DMS 273 (cell line): ENCODE results near the gene TMEM170A.
"Not testable (repeated sequence)": the region's sequence is repeated elsewhere in the genome, so short reads cannot be mapped to it uniquely, and the experiment has no call there.

Source experiments
- DNase-seq: peaks from one replicate; lab custom pipeline; 2025; ENCODE audit not compliant: unreplicated experiment; lab: John Stamatoyannopoulos, UW

Gene TMEM170A

DNA sequence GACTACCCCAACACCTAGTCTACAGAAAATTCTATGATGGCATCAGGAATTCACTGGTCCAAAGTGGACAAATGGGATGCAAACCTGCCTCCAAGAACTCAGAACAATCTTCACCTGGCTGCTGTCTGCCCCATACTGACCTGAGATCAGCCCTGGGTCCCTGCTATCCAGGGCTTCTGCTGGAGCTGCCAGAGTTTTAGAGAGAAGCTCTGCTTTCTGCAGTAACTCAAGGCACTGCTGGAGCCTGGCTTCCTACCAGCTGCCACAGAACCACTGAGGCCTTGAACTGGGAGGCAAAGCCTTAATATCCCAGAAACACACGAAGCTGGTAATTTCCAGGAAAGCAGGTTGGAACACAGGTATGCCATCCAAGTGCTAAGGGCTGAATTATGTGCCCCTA lies 7.5 kb downstream of the TMEM170A start:
- DNase-seq = no peak

GRCh38 chr16:75456486-75456885 lies 8.0 kb downstream of the TMEM170A start:
- not testable (repeated sequence) for DNase-seq

DNA sequence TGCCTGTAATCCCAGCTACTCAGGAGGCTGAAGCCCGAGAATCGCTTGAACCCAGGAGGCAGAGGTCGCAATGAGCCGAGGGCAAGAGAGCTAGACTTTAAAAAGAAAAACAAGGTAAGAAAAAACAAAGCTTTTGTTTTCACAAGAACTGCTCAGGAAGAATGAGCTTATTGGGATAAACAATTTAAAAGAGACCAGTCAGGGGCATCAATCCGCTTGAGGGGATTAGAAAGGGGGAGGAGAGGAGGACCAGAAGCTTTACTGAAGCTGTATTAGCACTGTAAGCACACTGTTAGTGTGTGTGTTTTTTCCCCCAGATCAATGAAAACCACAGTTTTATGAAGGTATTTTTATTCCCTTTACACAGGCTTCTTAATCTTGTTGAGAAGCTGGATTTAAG lies 8.8 kb downstream of the TMEM170A start:
- DNase-seq = no peak

DNA sequence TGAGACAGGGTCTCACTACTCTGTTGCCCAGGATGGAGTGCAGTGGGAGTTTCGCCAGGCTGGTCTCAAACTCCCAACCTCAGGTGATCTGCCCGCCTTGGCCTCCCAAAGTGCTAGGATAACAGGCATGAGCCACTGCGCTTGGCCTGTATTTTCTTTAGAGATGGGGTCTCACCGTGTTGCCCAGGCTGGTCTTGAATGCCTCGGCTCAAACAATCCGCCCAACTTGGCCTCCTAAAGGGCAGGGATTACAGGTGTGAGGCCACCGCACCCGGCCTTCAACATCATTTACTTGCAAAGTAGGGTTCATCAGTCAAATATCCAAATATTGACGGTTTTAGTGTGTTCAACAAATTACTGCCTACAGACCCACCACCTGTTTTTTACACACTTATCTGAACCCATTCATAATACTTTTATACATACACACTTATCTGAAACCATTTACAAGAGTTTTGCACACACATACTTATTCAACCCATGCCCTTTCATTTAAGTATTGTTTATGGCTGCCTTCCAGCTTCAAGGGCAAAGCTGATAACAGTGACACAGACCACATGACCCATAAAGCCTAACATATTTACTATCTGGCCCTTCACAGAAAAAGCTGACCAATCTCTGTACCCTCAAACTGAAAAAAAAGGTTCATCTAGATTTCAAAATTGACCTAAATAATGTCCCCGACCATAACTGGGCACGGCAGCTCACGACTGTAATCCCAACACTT lies 11.9 kb downstream of the TMEM170A start:
- no peak for DNase-seq

DNA sequence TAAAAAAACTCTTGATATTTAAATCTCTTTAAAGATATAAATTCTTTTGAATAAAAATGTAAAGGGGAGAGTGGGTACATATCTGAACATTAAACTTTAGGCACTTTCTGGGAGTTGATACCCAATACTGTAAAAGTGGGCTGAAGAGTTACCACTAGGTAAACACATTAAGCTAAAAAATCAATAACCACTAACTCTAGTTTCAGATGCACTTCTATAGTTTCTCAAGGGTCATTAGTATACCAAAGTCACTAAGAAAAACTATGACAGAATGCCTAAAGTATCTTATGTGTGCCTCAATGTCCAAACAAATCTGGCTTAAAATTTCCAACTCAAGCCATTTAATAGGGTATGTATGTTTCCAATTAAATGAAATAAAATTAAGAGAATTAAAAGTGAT lies 18.1 kb downstream of the TMEM170A start:
- no peak for DNase-seq

DNA sequence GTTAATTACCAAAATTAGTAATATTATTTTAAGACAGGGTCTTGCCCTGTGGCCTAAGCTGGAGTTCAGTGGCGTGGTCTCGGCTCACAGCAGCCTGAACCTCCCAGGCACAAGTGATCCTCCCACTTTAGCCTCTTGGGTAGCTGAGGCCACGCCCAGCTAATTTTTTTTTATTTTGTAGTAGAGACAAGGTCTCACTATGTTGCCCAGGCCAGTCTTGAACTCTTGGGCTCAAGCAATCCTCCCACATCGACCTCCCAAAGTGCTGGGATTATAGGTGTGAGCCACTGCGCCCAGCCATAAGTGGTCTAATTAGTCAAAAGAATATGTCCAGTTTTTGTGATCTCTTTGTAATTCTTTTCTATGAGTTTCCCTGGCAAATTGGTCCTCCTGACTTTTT lies 19.2 kb downstream of the TMEM170A start:
- no peak for DNase-seq

- DNase-seq = no peak
These were observed 21.2 kb downstream of the TMEM170A start for GRCh38 chr16:75443298-75443697.

DNA sequence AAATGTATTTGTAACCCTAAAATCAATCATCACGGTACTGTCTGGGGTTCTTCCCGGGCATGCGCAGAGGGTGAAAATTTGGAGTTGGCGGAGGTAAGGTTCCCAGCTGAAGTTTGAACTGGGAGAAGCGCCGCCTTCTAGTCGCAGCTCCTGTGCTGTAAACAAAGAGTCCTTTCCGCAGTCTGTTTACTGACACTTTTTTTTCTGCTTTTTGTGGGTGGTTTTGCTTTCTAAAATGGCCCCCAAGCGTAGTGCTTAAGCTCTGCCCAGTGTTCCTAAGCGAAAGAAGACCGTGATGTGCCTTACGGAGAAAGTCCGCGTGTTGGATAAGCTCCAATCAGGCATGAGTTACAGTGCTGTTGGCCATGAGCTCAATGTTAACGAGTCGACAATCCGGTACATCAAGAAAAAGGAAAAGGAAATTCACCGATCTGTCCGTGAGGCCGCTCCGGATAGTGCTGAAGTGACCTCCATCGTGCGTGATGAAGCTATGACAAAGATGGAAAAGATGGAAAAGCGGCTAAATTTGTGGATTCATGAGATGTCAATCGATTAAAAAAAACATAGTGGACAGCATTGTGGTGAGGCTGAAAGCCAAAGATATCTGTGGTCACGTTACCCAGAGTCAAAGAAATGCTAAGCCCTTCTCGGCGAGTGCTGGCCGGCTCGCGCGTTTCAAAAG lies 30.6 kb downstream of the TMEM170A start:
- DNase-seq = peak; percentile 94

GRCh38 chr16:75432828-75433731 lies 31.4 kb downstream of the TMEM170A start, which contains the start of gene CFDP1:
Gene CFDP1 (minus strand): TSS chr16:75433503. CDS start chr16:75433352, 151 bp downstream.
- DNase-seq = peak; percentile 98

DNA sequence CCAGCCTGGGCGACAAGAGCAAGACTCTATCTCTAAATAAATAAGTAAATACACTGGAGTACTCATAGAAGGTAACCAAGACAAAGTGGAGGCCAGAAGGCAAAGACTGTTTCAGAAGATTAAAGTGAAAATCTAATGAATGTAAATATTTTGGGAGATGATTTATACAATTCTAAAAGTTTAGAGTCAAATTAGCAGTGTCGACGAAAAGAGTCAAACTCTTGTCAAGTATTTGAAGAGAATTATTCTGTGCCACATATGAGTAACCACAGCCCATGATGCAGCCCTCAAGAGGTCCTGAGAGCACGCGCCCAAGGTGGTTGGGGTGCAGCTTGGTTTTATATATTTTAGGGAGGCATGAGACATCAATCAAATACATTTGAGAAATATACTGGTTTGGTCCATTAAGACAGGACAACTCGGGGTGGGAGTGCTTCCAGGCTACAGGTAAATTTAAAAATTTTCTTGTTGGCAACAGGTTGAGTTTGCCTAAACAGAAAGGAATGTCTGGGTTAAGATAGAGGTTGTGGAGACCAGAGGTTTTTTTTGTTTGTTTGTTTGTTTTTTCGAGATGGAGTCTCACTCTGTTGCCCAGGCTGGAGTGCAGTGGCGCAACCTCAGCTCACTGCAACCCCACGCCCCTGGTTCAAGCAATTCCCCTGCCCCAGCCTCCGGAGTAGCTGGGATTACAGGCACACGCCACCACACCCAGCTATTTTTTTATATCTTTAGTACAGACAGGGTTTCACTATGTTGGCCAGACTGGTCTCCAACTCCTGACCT lies 34.7 kb downstream of the TMEM170A start:
- no peak for DNase-seq

DNA sequence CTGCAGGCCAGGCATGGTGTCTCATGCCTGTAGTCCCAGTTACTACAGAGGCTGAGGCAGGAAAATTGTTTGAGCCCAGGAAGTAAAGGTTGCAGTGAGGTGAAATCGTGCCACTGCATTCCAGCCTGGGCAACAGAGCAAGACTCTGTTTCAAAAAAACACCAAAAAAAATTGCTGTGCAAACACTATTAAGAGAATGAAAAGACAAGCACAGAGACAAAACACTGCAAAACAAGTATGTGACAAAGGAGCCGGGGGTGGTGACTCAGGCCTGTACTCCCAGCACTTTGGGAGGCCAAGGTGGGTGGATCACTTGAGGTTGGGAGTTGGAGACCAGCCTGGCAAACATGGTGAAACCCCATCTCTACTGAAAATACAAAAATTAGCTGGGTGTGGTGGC lies 38.0 kb downstream of the TMEM170A start:
- DNase-seq = not testable (repeated sequence)

GRCh38 chr16:75424105-75424762 lies 40.3 kb downstream of the TMEM170A start:
- DNase-seq = not testable (repeated sequence)

DNA sequence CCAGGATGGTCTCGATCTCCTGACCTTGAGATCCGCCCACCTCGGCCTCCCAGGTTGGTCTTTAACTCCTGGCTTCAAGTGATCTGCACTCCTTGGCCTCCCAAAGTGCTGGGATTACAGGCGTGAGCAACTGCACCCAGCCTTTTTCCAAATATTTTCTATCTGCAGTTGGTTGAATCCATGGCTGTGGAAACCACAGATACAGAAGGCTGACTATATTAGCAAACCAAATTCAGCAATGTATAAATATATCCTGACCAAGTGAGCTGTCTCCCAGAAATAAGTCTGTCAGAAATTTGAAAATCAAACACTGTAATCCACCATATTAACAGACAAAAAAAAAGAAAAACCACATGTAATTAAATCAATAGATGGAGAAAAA lies 40.8 kb downstream of the TMEM170A start:
- DNase-seq = no peak

- no peak for DNase-seq
These were observed 42.7 kb downstream of the TMEM170A start for GRCh38 chr16:75421820-75422126.

GRCh38 chr16:75420987-75421819 lies 43.3 kb downstream of the TMEM170A start:
- peak; percentile 92 for DNase-seq

- DNase-seq = no peak
These were observed 47.5 kb downstream of the TMEM170A start for GRCh38 chr16:75416904-75417565.

GRCh38 chr16:75415169-75415905 lies 49.2 kb downstream of the TMEM170A start:
- DNase-seq = no peak

GRCh38 chr16:75413951-75414350 lies 50.5 kb downstream of the TMEM170A start:
- DNase-seq = no peak
